ENCODE results near the gene RALY.

Gene RALY

GRCh38 chr20:34047010-34047687, 53.4 kb downstream of the RALY start:
- no peak for DNase-seq (ENCODE audit: low read depth in 2 of 3, low spot score in 1 of 3)

- no peak for DNase-seq (ENCODE audit: low read depth in 2 of 3, low spot score in 1 of 3)
Observed at GRCh38 chr20:34047917-34048316, 54.2 kb downstream of the RALY start.

GRCh38 chr20:34049389-34049788, 55.7 kb downstream of the RALY start:
- DNase-seq (ENCODE audit: low read depth in 2 of 3, low spot score in 1 of 3): no peak

DNA sequence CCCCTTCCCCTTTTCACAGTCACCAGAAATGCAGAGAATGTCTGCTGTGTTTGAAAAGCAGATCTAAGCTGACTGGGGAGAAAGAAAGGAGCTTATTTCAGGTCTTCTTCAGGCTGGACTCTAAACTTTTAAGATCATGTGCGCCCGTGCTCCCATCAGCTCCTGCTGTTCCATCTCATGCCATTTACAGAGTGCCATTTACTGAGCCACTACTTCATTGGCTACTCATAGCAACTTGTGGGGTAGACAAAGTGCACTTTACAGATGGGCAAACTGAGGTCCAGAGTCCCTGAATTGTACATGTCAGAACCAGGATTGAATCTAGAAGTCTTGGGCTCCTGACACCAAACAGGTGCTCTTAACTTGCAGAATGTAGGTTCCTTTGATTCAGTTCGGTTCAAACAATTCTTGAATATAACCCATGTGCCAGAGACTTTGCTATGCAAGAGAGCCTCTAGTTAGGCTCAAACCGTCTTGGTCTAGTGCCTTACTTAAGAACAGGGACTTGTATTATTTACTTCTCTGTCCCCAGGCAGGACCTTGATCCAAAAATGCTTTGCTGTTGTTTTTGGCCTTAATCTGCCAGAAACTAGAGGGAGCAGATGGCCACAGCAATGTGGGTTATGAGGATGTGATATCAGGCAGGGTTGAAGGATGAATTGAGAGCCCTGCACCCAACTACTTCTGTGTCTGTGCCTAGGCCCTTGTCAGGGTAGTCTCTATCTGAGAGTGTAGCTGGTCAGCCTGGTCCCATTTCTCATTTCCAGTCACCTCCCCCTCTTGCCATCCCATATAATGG, 56.4 kb downstream of the RALY start:
- no peak for DNase-seq (ENCODE audit: low read depth in 2 of 3, low spot score in 1 of 3)

GRCh38 chr20:34052414-34052813, 58.7 kb downstream of the RALY start:
- DNase-seq (ENCODE audit: low read depth in 2 of 3, low spot score in 1 of 3): no peak

DNA sequence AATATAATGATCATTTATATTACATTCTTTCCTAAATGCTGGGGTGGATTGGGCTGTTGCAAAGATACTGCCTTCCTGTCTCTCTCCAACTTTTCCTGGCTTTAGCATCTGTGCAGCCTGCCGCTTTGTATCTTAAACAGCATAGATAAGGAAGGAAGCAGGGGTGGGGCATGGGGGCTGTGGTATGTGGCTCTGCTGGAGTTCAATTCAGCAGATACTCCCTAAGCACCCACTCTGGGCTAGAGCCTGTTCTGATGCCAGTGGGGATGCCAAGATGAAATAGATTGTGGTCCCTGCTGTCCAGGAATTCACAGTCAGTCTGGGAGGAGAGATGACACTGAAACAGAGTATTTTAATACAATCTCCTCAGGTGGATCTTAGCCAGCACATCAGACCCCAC, 61.6 kb downstream of the RALY start:
- no peak for DNase-seq (ENCODE audit: low read depth in 2 of 3, low spot score in 1 of 3)

GRCh38 chr20:34058831-34059230, 65.1 kb downstream of the RALY start:
- no peak for DNase-seq (ENCODE audit: low read depth in 2 of 3, low spot score in 1 of 3)

DNA sequence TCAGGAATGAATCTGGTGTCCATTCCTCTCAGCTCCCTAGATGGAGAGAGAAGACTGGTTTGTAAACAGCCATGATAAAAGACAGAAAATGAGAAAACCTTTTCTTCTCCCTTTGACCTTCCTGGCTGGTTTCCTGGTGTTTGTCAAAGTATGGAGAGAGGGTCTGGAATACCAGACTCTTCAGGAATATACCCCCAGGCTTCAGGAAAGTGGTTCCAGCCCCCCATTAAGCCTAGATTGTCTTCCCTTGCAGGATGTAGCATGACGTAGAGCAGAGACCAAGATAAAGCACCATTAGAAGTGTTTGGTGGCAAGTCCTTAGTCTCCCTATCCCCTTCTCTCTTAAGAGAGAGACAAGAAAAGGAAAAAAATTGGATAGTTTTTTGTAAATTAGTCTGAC, 67.3 kb downstream of the RALY start:
- DNase-seq (ENCODE audit: low read depth in 2 of 3, low spot score in 1 of 3): no peak

- DNase-seq (ENCODE audit: low read depth in 2 of 3, low spot score in 1 of 3): no peak
Observed at GRCh38 chr20:34061695-34062094, 68.0 kb downstream of the RALY start.

- DNase-seq (ENCODE audit: low read depth in 2 of 3, low spot score in 1 of 3): no peak
Observed at GRCh38 chr20:34062570-34063482, 69.1 kb downstream of the RALY start.

DNA sequence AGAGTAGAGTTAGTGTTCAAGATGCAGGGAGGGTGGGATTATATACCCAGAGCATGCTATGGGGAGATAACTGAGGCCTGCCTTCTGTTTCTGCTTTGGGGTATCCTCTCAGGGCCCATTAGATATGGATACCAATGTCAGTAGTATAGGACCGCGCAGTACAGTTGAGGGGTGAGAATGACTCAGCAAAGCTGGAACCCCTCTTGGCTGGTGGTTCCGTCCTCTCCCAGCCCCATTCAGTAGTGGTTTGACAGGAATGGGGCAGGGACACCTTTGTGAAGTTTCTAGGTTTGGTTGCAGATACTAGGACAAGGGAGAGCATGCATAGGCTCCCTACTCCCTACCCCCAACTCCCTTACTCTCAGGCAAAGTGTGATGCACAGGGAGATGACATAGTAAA, 70.6 kb downstream of the RALY start:
- DNase-seq (ENCODE audit: low read depth in 2 of 3, low spot score in 1 of 3): no peak

- DNase-seq (ENCODE audit: low read depth in 2 of 3, low spot score in 1 of 3): no peak
Observed at GRCh38 chr20:34065260-34065659, 71.5 kb downstream of the RALY start.

DNA sequence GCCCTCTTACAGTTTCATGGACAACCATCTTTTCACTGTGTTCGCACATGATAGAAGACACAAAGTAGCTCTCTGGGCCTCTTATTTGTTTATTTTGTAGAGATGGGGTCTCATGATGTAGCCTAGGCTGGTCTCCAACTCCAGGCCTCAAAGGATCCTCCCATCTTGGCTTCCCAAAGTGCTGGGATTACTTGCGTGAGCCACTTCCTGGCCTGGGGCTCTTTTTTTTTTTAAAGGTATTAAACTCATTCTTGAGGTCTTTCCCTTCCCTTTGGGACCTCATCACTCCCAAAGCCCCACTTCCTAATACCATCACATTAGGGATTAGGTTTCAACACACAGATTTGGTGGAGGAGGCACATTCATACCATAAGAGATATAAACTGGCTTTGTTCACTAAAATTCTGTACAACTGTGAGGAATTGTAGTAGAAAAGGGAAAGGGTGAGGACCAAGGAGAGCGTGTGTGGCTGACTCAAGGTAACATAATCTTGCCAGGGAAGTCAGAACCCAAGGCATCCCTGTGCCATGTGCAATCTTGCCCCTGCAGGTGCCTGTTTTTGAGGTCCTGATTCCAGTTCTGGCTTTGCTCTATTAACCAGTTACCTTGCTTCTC, 72.9 kb downstream of the RALY start:
- no peak for DNase-seq (ENCODE audit: low read depth in 2 of 3, low spot score in 1 of 3)

DNA sequence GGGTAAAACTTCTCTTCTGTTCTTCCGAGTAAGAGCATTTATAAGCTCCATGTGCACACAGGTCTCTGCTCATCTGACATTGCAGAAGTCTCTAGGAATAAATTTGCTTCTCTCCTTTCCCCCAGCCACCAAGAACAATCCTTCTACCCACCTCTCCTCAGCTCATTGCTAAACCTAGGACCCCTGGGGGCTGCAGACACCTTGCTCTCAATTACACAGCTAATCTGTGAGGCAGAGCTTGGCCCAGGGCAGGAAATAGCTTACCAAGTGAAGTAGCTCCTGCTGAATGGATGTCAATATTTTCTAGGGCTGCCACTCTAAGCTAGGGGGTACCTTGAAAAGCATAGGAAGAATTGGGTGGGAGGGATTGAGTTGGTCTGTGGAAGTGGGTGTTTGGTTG, 74.3 kb downstream of the RALY start:
- no peak for DNase-seq (ENCODE audit: low read depth in 2 of 3, low spot score in 1 of 3)

DNA sequence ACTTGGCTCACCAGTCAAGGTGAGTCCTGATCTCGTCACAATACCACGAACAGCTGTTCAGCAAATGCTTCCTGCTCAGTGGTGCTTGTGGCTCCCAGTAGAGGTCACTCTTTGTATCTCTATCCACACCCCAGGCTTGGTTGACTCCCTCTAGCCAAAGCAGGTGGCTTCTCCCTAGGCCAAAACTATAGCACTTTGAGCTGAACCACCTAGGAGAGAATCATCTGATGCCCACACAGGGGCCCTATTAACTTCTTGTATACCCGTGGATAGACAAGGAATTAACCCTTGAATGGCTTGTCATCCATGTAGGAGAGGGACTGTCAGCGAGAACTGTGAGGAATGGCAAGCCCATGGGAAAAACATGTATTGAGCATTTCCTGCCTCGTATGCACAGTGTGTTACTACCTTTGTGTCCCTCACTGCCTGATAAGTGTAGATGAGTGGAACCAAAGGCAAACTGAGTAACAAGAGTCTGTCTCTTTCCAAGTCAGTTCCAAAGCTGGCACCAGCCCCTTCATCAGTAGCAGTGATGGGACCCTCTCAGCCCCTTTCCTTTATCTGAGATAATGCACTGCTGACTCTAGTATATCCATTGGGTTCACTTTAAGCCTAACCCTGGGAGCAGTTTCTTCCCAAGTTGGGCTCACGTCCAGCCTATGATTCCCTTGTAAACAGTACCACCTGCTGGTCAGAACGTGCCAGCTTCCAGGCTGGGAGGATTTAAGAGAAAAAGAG, 75.8 kb downstream of the RALY start:
- peak; percentile 28 to 50 (median 33) for DNase-seq (ENCODE audit: low read depth in 2 of 3, low spot score in 1 of 3)

DNA sequence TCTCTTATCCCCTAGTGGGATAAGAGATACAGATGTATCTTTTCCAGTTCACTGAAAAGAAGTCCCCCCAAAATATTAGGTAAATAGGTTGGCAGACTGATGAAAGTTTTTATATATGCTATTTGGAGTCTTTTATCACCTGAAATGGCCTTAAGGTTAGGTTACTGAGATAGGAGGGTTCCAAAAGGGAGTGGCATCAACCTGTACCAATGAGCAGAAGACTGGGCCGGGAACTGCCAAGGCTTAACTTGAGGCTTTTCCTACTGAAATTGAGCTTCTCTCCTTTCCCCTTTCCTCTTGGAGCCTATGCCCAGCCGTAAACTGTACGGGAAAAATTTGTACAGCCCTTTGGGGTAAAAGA, 76.3 kb downstream of the RALY start:
- no peak for DNase-seq (ENCODE audit: low read depth in 2 of 3, low spot score in 1 of 3)

DNA sequence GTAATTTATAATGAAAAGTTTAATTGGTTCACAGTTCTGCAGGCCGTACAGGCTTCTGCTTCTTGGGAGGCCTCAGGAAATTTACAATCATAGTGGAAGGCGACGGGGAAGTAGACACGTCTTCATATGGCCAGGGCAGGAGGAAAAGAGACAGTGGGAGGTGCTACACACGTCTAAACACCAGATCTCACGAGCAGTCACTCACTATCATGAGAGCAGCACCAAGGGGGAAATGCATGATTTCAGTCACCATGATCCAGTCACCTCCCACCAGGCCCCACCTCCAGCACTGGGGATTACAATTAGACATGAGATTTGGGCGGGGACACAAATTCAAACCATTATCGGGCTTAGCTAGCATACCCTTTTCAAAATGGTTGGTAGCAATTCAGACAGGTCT, 77.1 kb downstream of the RALY start:
- DNase-seq (ENCODE audit: low read depth in 2 of 3, low spot score in 1 of 3): no peak

- DNase-seq (ENCODE audit: low read depth in 2 of 3, low spot score in 1 of 3): no peak
Observed at GRCh38 chr20:34072076-34072475, 78.4 kb downstream of the RALY start.

GRCh38 chr20:34072778-34073177, 79.1 kb downstream of the RALY start:
- DNase-seq (ENCODE audit: low read depth in 2 of 3, low spot score in 1 of 3): no peak

DNA sequence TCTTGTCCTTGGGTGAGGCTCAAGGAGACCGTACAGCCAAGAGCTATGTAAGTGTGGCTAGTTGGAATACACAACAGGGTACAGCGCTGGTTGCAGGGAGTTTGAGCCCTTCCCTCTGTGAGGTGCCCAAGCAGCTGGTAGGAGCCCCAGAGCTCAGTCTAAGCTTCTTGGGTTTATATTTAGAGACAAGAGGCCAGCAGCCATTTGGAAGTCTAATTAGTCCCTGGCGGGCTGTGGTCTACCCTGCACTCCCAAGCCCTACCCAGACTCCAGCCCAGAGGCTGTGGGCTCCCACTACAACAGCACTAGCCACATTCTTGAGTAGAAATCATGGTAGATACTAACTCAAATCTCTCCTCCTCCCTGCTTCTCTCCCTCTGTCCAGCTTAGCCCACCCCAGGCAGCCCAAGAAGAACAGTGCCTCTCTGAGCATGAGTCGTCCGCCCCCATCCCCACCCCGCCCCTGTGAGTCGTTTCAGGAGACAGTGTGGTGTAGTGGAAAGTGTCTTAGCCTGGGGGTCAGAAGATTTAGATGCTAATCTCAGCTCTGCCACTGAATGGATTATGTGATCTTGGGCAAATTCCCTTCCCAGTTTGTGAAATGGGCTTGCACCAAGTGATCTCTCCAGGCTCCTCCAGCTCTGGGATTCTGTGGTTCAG, 80.5 kb downstream of the RALY start:
- DNase-seq (ENCODE audit: low read depth in 2 of 3, low spot score in 1 of 3): peak in 2 of 3 donors; percentile 8 to 22

Measured in stimulated activated CD4-positive, alpha-beta T cell treated with anti-CD3 and anti-CD28 coated beads, Interleukin-12 subunit alpha, Interleukin-12 subunit beta, amount 100 ng/mL, for 48 hours (primary cell).